ENCODE results near the gene MPL. TPM values are rescaled to one million over a fixed set of nuclear protein-coding genes. Genes with fewer than 3 reads are reported as not detected.
A peak's percentile ranks its signal among the peaks of the same experiment; 100 is the strongest.

The MPL gene
- total and polyA plus RNA-seq, 4 donors = 0.03 to 1.0 TPM; not detected in 2

DNA sequence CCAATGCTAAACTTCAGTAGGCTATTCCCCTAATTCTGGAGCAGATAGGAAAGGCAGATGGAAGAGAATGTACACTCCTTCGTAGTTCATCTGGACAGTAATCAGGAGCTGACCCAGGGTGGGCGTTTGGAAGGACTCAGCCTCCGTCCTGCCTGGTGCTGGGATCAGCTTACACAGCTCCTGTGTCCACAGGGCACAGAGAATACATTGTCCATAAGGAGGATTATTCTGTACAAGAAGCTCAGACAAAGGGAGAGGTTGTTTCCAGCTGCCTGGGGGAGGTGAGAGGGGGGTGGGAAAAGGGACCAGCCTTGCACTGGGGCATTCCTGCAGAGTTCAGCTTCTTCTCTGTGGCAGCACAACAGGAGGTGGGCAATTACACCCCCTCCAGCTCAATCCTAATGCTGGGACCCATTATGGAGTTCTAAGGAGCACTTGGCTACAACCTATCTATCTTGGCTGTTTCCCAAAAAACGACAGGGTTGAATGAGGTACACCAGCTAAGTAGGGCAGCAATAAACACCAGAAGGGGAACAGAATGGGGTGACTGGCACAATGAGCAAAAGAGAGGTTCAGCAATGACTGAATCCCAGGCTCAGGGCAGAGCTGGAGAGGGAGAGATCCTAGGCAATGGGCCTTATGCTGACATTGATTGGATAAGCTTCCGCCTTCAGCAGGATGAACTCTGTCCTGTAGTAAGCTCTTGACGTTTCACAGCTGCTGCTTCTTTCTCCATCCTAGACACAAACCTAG, 44.6 kb downstream of the MPL start:
- H3K4me1 ChIP-seq (ENCODE audit: control insufficient read depth in 4 of 4, insufficient read depth in 4 of 4, low read length in 3 of 4) = peaks cover 0 to 17% (median 10%) of the 10 kb centered on the region in 4 donors
- no peak overlapping the region for H3K4me3 ChIP-seq (ENCODE audit: low read depth in 1 of 3, low read length in 3 of 3)
- H3K9me3 ChIP-seq (ENCODE audit: control insufficient read depth in 4 of 4, low read length in 3 of 4) = no peaks in the 10 kb centered on the region
- no peaks in the 10 kb centered on the region for H3K27me3 ChIP-seq (ENCODE audit: control insufficient read depth in 4 of 4, insufficient read depth in 4 of 4, low read length in 3 of 4)
- H3K27ac ChIP-seq (ENCODE audit: low read depth in 1 of 2, low read length in 2 of 2) = no peak overlapping the region
- no peak for TF ChIP-seq TAF1 (conservative IDR thresholded peaks at IDR 0.05)
- TF ChIP-seq RAD21 (IDR thresholded peaks at IDR 0.05) = peak in 1 of 2 donors; percentile 9
- H3K36me3 ChIP-seq (ENCODE audit: control insufficient read depth in 4 of 4, insufficient read depth in 3 of 4, low read depth in 1 of 4, low read length in 3 of 4) = peaks cover 9 to 53% (median 40%) of the 10 kb centered on the region in 4 donors
- DNase-seq (ENCODE audit: low spot score) = no peak
- H3K9ac ChIP-seq (ENCODE audit: low read depth in 1 of 2, low read length in 2 of 2) = no peak overlapping the region
- 56% methylated on average over 6 of the region's 6 CpGs for WGBS

DNA sequence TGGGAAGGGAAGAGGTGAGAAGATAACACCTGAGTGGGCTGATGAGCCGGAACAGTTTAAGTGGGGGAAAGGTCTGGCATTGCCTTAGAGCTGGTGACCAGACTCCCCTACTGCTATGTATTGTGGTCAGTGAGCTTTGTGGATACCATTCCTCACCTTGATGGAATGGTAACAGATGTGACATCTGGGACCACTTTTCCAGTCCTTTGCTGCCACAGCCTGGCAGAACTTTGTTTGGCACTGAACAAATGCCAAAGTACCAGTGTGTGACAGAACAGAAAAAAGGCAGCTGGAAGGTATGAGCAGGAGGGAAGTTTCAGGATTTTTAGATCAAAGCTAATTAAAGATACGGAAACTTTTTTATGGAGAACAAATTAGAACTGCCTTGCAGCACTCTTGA, 45.8 kb downstream of the MPL start:
- Histone ChIP-seq H3K9me3 (ENCODE audit: control insufficient read depth in 4 of 4, low read length in 3 of 4) (no peaks in the 10 kb centered on the region), H3K27ac (ENCODE audit: low read depth in 1 of 2, low read length in 2 of 2) (no peak overlapping the region), H3K36me3 (ENCODE audit: control insufficient read depth in 4 of 4, insufficient read depth in 3 of 4, low read depth in 1 of 4, low read length in 3 of 4) (peaks cover 9 to 56% (median 43%) of the 10 kb centered on the region in 4 donors), H3K9ac (ENCODE audit: low read depth in 1 of 2, low read length in 2 of 2) (no peak overlapping the region), H3K4me1 (ENCODE audit: control insufficient read depth in 4 of 4, insufficient read depth in 4 of 4, low read length in 3 of 4) (peaks cover 2 to 24% (median 17%) of the 10 kb centered on the region in 4 donors), H3K27me3 (ENCODE audit: control insufficient read depth in 4 of 4, insufficient read depth in 4 of 4, low read length in 3 of 4) (no peaks in the 10 kb centered on the region), H3K4me3 (ENCODE audit: low read depth in 1 of 3, low read length in 3 of 3) (no peak overlapping the region)
- no peak for DNase-seq (ENCODE audit: low spot score)
- WGBS = 97% methylated on average over 2 of the region's 2 CpGs
- TF ChIP-seq GABPA (IDR thresholded peaks at IDR 0.05 in 1 of 2, conservative IDR thresholded peaks at IDR 0.05 in 1 of 2) = no peak
- TF ChIP-seq, protein P1, sequence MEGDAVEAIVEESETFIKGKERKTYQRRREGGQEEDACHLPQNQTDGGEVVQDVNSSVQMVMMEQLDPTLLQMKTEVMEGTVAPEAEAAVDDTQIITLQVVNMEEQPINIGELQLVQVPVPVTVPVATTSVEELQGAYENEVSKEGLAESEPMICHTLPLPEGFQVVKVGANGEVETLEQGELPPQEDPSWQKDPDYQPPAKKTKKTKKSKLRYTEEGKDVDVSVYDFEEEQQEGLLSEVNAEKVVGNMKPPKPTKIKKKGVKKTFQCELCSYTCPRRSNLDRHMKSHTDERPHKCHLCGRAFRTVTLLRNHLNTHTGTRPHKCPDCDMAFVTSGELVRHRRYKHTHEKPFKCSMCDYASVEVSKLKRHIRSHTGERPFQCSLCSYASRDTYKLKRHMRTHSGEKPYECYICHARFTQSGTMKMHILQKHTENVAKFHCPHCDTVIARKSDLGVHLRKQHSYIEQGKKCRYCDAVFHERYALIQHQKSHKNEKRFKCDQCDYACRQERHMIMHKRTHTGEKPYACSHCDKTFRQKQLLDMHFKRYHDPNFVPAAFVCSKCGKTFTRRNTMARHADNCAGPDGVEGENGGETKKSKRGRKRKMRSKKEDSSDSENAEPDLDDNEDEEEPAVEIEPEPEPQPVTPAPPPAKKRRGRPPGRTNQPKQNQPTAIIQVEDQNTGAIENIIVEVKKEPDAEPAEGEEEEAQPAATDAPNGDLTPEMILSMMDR (IDR thresholded peaks at IDR 0.05; ENCODE audit: low read depth, low read length, missing input control) = peak; percentile 30
- peak; percentile 71 to 81 for TF ChIP-seq RAD21 (IDR thresholded peaks at IDR 0.05)

DNA sequence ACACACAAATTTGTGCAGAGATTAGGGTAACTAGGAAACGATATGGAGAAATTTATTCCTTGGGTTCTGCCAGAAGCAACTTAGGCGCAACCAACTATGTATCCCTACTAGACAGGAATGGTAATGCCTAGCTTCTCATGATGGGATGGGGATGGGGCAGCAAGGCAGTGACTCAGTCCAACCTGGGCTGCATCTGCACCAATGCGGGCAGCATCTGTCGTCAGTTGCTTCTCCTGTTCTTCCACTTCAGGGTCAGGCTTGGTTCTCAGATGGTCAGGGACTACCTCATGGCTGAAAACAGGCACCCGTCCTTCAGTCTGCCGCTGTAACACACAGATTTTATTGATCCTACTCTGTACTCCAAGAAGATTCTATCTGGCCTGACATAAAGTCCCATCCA, 49.1 kb downstream of the MPL start:
- Histone ChIP-seq H3K27ac (ENCODE audit: low read depth in 1 of 2, low read length in 2 of 2) (no peak overlapping the region), H3K27me3 (ENCODE audit: control insufficient read depth in 4 of 4, insufficient read depth in 4 of 4, low read length in 3 of 4) (no peaks in the 10 kb centered on the region), H3K4me3 (ENCODE audit: low read depth in 1 of 3, low read length in 3 of 3) (no peak overlapping the region), H3K4me1 (ENCODE audit: control insufficient read depth in 4 of 4, insufficient read depth in 4 of 4, low read length in 3 of 4) (peaks cover 2 to 41% (median 31%) of the 10 kb centered on the region in 4 donors), H3K9me3 (ENCODE audit: control insufficient read depth in 4 of 4, low read length in 3 of 4) (no peaks in the 10 kb centered on the region), H3K9ac (ENCODE audit: low read depth in 1 of 2, low read length in 2 of 2) (no peak overlapping the region), H3K36me3 (ENCODE audit: control insufficient read depth in 4 of 4, insufficient read depth in 3 of 4, low read depth in 1 of 4, low read length in 3 of 4) (peaks cover 9 to 53% (median 40%) of the 10 kb centered on the region in 4 donors)
- no peak for DNase-seq (ENCODE audit: low spot score)
- TF ChIP-seq FOXA1 (IDR thresholded peaks at IDR 0.05) (no peak), HNF4A (conservative IDR thresholded peaks at IDR 0.05) (no peak), FOXA2 (IDR thresholded peaks at IDR 0.05) (no peak), RXRA (IDR thresholded peaks at IDR 0.05) (no peak), SP1 (IDR thresholded peaks at IDR 0.05) (no peak), GABPA (IDR thresholded peaks at IDR 0.05 in 1 of 2, conservative IDR thresholded peaks at IDR 0.05 in 1 of 2) (no peak), HNF4G (IDR thresholded peaks at IDR 0.05) (no peak)
- TF ChIP-seq, protein P1 (IDR thresholded peaks at IDR 0.05; ENCODE audit: low read depth, low read length, missing input control) = no peak
- TF ChIP-seq, protein P2, sequence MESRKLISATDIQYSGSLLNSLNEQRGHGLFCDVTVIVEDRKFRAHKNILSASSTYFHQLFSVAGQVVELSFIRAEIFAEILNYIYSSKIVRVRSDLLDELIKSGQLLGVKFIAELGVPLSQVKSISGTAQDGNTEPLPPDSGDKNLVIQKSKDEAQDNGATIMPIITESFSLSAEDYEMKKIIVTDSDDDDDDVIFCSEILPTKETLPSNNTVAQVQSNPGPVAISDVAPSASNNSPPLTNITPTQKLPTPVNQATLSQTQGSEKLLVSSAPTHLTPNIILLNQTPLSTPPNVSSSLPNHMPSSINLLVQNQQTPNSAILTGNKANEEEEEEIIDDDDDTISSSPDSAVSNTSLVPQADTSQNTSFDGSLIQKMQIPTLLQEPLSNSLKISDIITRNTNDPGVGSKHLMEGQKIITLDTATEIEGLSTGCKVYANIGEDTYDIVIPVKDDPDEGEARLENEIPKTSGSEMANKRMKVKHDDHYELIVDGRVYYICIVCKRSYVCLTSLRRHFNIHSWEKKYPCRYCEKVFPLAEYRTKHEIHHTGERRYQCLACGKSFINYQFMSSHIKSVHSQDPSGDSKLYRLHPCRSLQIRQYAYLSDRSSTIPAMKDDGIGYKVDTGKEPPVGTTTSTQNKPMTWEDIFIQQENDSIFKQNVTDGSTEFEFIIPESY (IDR thresholded peaks at IDR 0.05) = no peak
- TF ChIP-seq, protein P3, sequence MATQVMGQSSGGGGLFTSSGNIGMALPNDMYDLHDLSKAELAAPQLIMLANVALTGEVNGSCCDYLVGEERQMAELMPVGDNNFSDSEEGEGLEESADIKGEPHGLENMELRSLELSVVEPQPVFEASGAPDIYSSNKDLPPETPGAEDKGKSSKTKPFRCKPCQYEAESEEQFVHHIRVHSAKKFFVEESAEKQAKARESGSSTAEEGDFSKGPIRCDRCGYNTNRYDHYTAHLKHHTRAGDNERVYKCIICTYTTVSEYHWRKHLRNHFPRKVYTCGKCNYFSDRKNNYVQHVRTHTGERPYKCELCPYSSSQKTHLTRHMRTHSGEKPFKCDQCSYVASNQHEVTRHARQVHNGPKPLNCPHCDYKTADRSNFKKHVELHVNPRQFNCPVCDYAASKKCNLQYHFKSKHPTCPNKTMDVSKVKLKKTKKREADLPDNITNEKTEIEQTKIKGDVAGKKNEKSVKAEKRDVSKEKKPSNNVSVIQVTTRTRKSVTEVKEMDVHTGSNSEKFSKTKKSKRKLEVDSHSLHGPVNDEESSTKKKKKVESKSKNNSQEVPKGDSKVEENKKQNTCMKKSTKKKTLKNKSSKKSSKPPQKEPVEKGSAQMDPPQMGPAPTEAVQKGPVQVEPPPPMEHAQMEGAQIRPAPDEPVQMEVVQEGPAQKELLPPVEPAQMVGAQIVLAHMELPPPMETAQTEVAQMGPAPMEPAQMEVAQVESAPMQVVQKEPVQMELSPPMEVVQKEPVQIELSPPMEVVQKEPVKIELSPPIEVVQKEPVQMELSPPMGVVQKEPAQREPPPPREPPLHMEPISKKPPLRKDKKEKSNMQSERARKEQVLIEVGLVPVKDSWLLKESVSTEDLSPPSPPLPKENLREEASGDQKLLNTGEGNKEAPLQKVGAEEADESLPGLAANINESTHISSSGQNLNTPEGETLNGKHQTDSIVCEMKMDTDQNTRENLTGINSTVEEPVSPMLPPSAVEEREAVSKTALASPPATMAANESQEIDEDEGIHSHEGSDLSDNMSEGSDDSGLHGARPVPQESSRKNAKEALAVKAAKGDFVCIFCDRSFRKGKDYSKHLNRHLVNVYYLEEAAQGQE (IDR thresholded peaks at IDR 0.05) = no peak
- 94% methylated on average over 6 of the region's 6 CpGs for WGBS
